Dendritic cell treated with granulocyte-macrophage colony-stimulating factor and Interleukin-4, amounts not matched to agents 40 ng/mL and 50 ng/mL, for 4 days (primary cell): ENCODE results near the gene CCDC83.
"Not testable (repeated sequence)": the region's sequence is repeated elsewhere in the genome, so short reads cannot be mapped to it uniquely, and the experiment has no call there.

Experiments
- H3K27ac Mint-ChIP-seq: one replicate; pipeline ENCODE4 v1.8.0; 2022; ENCODE audit warnings: mild to moderate bottlenecking, mixed read lengths
- H3K27me3 Mint-ChIP-seq: one replicate; pipeline ENCODE4 v1.8.0; 2022; ENCODE audit warnings: mild to moderate bottlenecking, mixed read lengths
- H3K36me3 Mint-ChIP-seq: one replicate; pipeline ENCODE4 v1.8.0; 2022; ENCODE audit warnings: low read depth, mixed read lengths
- H3K4me1 Mint-ChIP-seq: one replicate; pipeline ENCODE4 v1.8.0; 2022; ENCODE audit warnings: low read depth, mixed read lengths
- H3K4me3 Mint-ChIP-seq: one replicate; pipeline ENCODE4 v1.8.0; 2022; ENCODE audit warnings: mild to moderate bottlenecking, moderate library complexity, mixed read lengths
- H3K9me3 Mint-ChIP-seq: one replicate; pipeline ENCODE4 v1.8.0; 2022; ENCODE audit warnings: mixed read lengths
- intact Hi-C: fragments of 100-400 bp; cut with micrococcal nuclease; formaldehyde crosslinking; loops from one replicate; pipeline ENCODE4 v1.15.0; 2022

Gene CCDC83

DNA sequence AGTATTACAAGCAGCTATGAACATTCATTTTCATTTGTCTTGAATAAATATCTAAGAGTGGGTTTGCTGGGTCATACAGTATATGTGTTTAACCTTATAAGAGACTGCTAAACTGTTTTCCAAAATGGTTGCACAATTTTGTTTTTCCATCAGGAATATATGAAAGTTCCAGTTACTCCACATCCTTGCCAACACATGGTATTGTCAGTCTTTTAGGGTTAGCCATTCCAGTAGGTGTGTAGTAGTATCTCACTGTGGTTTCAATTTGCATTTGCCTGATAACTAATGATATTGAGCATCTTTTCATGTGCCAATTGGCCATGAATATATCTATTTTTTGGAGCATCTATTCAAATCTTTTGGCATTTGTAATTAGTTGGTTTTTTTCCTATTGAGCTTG lies 7.7 kb upstream of the CCDC83 start:
- Mint-ChIP-seq H3K4me3 (no peak overlapping the region), H3K27ac (no peak overlapping the region), H3K27me3 (no peaks in the 10 kb centered on the region), H3K36me3 (no peaks in the 10 kb centered on the region), H3K4me1 (peaks cover 6% of the 10 kb centered on the region), H3K9me3 (no peaks in the 10 kb centered on the region)
- intact Hi-C loops, result no loop called here

DNA sequence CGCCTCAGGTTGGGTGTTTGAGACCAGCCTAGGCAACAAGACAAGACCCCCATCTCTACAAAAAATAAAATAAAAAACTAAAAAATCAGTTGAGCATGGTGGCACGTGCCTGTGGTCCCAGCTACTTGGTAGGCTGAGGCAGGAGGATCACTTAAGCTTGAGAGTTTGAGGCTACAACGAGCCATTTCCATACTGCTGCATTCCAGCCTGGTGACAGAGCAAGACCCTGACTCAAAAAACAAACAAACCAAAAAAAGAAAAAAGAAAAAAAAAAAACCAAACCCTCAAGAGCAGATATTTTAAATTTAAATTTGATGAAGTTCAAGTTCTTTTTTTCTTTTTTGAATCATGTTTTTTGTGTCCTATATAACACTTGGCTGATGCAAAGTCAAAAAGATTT lies 7.2 kb upstream of the CCDC83 start:
- no peak overlapping the region for H3K4me3 Mint-ChIP-seq
- peaks cover 6% of the 10 kb centered on the region for H3K4me1 Mint-ChIP-seq
- no peaks in the 10 kb centered on the region for H3K36me3 Mint-ChIP-seq
- no peaks in the 10 kb centered on the region for H3K9me3 Mint-ChIP-seq
- intact Hi-C loops, result no loop called here
- H3K27ac Mint-ChIP-seq, result no peak overlapping the region
- no peaks in the 10 kb centered on the region for H3K27me3 Mint-ChIP-seq

DNA sequence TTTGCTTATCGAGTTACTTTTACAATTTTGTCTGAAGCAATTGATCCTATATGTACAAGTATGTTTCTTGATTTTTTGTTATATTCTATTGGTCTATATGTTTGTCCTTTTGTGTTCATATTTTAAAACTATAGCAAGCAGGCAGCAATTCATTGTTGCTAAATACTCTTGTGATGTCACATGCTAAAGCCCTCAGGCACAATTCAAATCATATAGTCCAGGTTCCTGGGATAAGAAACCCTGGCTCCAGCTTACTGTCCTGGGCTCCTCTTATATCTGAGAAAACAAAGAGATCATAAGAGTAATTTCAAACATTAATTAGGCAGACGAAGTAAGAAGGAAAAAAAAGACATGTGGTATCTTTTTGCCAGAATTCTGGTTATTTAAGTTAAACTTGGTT lies 6.6 kb upstream of the CCDC83 start:
- Mint-ChIP-seq H3K36me3 (no peaks in the 10 kb centered on the region), H3K27me3 (no peaks in the 10 kb centered on the region), H3K9me3 (no peaks in the 10 kb centered on the region), H3K27ac (no peak overlapping the region), H3K4me1 (peaks cover 6% of the 10 kb centered on the region), H3K4me3 (no peak overlapping the region)
- intact Hi-C loops, result no loop called here

DNA sequence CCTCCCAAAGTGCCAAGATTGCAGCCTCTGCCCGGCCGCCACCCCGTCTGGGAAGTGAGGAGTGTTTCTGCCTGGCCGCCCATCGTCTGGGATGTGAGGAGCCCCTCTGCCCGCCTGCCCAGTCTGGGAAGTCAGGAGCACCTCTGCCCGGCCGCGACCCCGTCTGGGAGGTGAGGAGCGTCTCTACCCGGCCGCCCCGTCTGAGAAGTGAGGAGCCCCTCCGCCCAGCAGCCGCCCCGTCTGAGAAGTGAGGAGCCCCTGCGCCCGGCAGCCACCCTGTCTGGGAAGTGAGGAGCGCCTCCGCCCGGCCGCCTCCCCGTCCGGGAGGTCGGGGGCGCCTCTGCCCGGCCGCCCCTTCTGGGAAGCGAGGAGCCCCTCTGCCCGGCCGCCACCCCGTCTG lies 2.4 kb upstream of the CCDC83 start:
- H3K4me3 Mint-ChIP-seq, H3K27ac Mint-ChIP-seq, H3K36me3 Mint-ChIP-seq, H3K9me3 Mint-ChIP-seq, H3K27me3 Mint-ChIP-seq, intact Hi-C loops: not testable (repeated sequence)
- peaks cover 16% of the 10 kb centered on the region for H3K4me1 Mint-ChIP-seq

DNA sequence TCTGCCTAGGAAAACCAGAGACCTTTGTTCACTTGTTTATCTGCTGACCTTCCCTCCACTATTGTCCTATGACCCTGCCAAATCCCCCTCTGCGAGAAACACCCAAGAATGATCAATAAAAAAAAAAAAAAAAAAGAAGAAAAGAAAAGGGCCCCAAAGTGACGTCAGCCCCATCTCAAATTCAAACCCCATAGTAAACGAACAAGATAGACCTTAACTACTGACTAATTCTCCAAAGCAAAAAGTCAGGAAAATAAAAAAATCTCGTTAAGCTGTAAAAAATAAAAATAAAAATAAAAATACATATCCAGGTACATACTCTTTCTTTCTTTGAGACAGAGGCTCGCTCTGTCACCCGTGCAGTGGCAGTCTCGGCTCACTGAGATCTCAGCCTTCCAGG lies 1.6 kb upstream of the CCDC83 start:
- intact Hi-C loops, H3K27ac Mint-ChIP-seq, H3K4me3 Mint-ChIP-seq: not testable (repeated sequence)

DNA sequence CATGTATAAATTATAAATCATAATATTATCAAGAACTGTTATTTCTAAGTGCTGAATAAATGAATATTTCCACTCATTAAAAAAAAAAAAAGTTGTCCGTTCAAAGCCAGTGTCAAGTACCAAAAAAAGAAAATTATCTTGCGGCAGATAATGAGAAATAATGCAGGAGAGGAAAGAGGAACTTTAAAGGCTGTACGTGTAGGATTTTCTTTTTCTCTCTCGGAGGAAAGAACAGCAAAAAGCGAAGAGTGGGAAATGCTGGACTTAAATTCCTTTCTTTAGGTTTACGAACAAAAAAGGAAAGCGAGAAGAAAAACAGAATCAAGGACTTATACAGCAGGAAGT lies 999 bp upstream of the CCDC83 start:
- H3K36me3 Mint-ChIP-seq, result peaks cover 8% of the 10 kb centered on the region
- H3K27me3 Mint-ChIP-seq, result no peaks in the 10 kb centered on the region
- intact Hi-C loops, result loop anchor here (2.0 kb wide), 1 partner anchor 439 kb away; no protein-coding TSS in a partner anchor
- peaks cover 16% of the 10 kb centered on the region for H3K4me1 Mint-ChIP-seq
- peak overlapping the region; percentile 87 for H3K4me3 Mint-ChIP-seq
- no peaks in the 10 kb centered on the region for H3K9me3 Mint-ChIP-seq
- peak overlapping the region; percentile 97 for H3K27ac Mint-ChIP-seq

More for the DNA sequence above, 1.6 kb upstream of the CCDC83 start:
- not testable (repeated sequence) for H3K27me3 Mint-ChIP-seq, H3K9me3 Mint-ChIP-seq, H3K36me3 Mint-ChIP-seq
- peaks cover 16% of the 10 kb centered on the region for H3K4me1 Mint-ChIP-seq

DNA sequence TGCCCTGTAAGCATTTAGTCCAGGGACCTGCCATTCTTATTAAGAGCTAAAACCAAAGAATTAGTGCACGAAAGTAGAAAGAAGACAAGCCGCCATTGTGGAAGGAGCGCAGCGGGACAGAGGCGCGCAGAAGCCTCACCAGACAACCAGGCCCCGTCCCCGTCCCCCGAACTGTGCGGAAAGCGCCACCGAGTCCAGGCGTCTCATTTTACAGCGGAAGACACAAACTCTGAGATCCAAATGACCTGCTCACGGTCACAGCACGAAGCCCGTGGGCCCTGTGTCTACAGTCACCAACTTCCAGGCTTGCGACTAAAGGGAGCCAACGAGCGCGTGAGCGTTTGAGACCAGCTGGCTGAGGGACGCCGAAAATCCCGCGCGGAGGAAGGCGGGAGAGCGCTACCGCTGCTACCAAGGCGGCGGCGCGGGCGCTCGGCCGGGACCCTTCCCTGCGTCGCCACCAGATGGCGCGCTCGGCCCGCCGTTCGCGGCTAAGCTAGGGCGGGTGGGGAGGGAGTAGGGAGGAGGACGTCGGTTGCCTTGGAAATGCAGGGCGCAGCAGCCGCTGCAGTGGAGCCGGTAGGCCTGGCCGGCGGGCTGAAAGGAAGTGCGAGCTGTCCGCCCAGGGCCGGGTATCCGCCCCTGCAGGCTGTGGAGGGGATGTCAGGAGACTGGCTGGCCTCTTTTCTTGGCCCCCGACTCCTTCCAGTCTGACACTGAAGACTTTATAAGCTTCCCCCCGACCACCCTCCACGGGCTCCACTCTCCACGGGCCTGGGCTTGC lies 434 bp upstream of the CCDC83 start:
- intact Hi-C loops, result loop anchor here (2.0 to 5.0 kb wide), 4 partner anchors 93 to 438 kb away; no protein-coding TSS in a partner anchor
- peak overlapping the region; percentile 87 for H3K4me3 Mint-ChIP-seq

DNA sequence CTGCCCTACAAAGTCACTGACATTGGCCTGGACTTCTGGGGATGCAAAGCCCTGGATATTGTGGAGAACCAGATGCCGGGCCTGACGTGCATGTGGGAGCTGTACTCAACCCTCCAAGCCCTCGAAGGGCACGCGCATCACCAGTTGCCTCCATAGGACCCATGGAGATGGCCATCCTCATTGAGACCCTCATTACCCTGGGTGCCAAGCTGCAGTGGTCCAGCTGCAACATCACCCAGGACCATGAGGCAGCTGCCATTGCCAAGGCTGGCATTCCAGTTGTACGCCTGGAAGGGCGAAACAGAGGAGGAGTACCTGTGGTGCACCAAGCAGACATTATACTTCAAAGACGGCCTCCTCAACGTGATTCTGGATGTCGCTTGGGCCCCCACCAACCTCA lies 1.9 kb downstream of the CCDC83 start:
- Mint-ChIP-seq H3K4me3 (no peak overlapping the region), H3K27me3 (no peaks in the 10 kb centered on the region), H3K36me3 (peaks cover 8% of the 10 kb centered on the region), H3K4me1 (peaks cover 16% of the 10 kb centered on the region), H3K9me3 (no peaks in the 10 kb centered on the region), H3K27ac (no peak overlapping the region)
- intact Hi-C loops, result loop anchor here (5.0 kb wide), 3 partner anchors 90 to 360 kb away; no protein-coding TSS in a partner anchor

More for the DNA sequence above, 434 bp upstream of the CCDC83 start:
- H3K9me3 Mint-ChIP-seq, result no peaks in the 10 kb centered on the region
- no peaks in the 10 kb centered on the region for H3K27me3 Mint-ChIP-seq
- peak overlapping the region; percentile 97 for H3K27ac Mint-ChIP-seq
- peaks cover 16% of the 10 kb centered on the region for H3K4me1 Mint-ChIP-seq
- peaks cover 8% of the 10 kb centered on the region for H3K36me3 Mint-ChIP-seq

DNA sequence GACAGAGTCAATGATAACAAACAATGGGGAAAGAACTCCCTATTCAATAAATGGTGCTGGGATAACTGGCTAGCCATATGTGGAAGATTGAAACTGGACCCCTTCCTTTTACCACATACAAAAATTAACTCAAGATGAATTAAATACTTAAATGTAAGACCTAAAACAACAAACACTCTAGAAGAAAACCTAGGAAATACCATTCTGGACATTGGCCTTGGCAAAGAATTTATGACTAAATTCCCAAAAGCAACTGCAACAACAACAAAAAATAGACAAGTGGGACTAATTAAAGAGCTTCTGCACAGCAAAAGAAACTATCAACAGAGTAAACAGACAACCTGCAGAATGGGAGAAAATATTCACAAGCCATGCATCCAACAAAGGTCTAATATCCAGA lies 4.4 kb downstream of the CCDC83 start:
- not testable (repeated sequence) for H3K36me3 Mint-ChIP-seq, H3K27me3 Mint-ChIP-seq, H3K4me3 Mint-ChIP-seq, H3K27ac Mint-ChIP-seq, H3K9me3 Mint-ChIP-seq
- intact Hi-C loops, result loop anchor here (5.0 kb wide), 3 partner anchors 88 to 358 kb away; no protein-coding TSS in a partner anchor
- H3K4me1 Mint-ChIP-seq, result peaks cover 12% of the 10 kb centered on the region

DNA sequence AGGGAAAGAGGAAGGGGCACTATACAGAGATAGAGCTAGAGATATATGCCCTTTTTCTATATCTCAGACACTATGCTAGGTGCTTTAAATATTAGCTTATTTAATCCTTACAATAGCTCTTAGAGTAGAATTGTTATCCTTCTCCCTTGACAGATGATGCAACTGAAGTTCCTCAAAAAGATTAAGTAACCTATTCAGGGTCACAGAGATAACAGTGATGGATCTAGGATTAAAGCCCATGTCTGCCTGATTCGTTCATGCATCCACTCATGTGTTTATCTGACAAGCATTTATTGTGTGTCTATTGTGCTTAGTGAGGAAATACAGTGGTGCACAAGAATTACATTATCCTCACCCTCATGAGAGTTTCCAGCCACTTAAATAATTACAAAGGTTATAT lies 8.7 kb downstream of the CCDC83 start:
- no peak overlapping the region for H3K4me3 Mint-ChIP-seq
- H3K27me3 Mint-ChIP-seq, result no peaks in the 10 kb centered on the region
- H3K4me1 Mint-ChIP-seq, result no peaks in the 10 kb centered on the region
- intact Hi-C loops, result no loop called here
- no peaks in the 10 kb centered on the region for H3K9me3 Mint-ChIP-seq
- no peaks in the 10 kb centered on the region for H3K36me3 Mint-ChIP-seq
- H3K27ac Mint-ChIP-seq, result no peak overlapping the region

DNA sequence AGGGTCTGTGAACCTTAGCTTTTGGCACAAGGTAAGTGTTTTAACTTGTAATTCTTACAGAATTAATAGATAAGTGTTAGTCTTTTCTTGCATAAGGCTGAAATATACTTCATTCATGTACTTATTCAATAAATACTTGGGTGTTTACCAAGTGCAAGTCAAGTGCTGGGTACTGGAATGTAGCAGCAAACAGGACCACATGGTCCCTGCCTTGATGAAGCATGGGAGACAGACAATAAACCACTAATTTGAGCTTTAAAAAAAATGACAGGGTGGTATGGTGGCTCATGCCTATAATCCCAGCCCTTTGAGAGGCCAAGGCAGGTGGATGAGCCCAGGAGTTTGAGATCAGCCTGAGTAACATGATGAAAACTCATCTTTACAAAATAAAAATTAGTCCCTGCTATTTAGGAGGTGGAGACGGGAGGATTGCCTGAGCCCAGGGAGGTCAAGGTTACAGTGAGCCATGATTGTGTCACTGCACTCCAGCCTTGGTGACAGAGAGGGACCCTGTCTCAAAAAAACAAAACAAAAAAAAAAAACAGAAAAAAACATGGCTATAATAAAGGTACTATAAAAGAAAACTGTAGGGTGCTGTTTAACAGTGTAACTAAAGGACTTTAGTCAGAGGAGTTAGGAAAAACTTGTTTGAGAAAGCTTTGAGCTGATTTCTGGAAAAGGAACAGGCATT lies 11.1 kb downstream of the CCDC83 start:
- no peak overlapping the region for H3K27ac Mint-ChIP-seq
- no peaks in the 10 kb centered on the region for H3K9me3 Mint-ChIP-seq
- no peak overlapping the region for H3K4me3 Mint-ChIP-seq
- no peaks in the 10 kb centered on the region for H3K27me3 Mint-ChIP-seq
- intact Hi-C loops, result no loop called here
- no peaks in the 10 kb centered on the region for H3K36me3 Mint-ChIP-seq
- no peaks in the 10 kb centered on the region for H3K4me1 Mint-ChIP-seq

DNA sequence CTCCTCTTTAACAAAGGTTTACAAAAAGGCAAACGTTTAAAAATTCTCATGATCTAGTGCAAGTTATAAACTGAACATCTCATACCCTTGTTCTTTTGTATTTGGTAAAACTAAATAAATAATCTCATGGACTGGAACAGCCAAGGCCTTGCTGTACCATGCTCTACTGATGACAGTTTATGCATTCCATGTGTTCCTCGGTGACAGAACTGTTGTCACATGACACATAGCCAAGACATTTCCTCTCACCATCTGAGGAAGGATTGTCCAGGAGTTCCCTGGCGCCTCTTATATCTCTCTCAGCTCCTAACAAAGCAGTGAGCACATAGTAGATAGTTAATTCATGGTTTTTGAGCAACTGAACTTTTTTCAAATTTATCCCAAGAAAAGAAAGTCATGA lies 12.6 kb downstream of the CCDC83 start:
- no peaks in the 10 kb centered on the region for H3K27me3 Mint-ChIP-seq
- no peaks in the 10 kb centered on the region for H3K36me3 Mint-ChIP-seq
- H3K9me3 Mint-ChIP-seq, result no peaks in the 10 kb centered on the region
- H3K27ac Mint-ChIP-seq, result no peak overlapping the region
- no peaks in the 10 kb centered on the region for H3K4me1 Mint-ChIP-seq
- H3K4me3 Mint-ChIP-seq, result no peak overlapping the region
- intact Hi-C loops, result no loop called here

DNA sequence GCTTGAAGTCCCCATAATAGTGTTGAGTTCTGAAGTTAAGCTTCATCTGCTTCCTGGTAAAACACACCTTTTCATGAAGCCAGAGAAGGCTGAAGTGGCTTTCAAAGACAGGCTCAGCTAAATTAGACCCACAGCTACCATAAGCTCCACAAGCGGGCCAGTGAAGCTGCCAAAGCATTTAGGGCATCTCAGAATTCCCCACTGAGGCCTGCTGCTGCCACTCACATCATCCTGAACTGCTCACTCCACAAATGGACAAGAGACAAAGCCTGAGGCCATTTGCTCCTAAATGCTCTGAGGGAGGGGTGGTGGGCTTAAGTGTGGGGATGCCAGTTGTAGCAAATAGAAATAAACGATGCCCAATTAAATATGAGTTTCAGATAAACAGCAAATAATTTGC lies 14.6 kb downstream of the CCDC83 start:
- Mint-ChIP-seq H3K4me3 (no peak overlapping the region), H3K27ac (no peak overlapping the region), H3K4me1 (no peaks in the 10 kb centered on the region), H3K9me3 (no peaks in the 10 kb centered on the region), H3K27me3 (no peaks in the 10 kb centered on the region), H3K36me3 (no peaks in the 10 kb centered on the region)
- intact Hi-C loops, result loop anchor here (5.0 kb wide), 1 partner anchor 63 kb away; no protein-coding TSS in a partner anchor

DNA sequence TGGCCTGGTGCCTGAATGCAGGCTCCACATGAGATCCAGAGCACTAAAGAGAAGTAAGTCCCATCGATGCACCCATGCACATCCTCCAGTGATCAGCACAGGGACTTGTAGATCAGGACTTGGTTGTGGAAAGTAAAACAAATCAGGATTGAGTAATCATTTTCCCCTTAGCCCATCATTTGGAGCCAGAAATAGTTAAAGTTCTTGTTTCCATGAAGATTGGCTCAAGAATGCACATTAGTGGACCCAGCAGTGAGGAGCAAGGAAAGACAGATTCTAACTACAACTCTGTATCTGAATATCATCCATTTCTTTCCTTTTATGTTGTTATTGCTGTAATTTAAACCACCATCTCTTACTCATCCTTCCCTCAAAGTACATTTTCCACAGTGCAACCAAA lies 19.1 kb downstream of the CCDC83 start:
- peaks cover 5% of the 10 kb centered on the region for H3K4me1 Mint-ChIP-seq
- peaks cover 1% of the 10 kb centered on the region for H3K27me3 Mint-ChIP-seq
- no peaks in the 10 kb centered on the region for H3K9me3 Mint-ChIP-seq
- H3K36me3 Mint-ChIP-seq, result no peaks in the 10 kb centered on the region
- no peak overlapping the region for H3K4me3 Mint-ChIP-seq
- no peak overlapping the region for H3K27ac Mint-ChIP-seq
- intact Hi-C loops, result loop anchor here (5.0 kb wide), 1 partner anchor 58 kb away; no protein-coding TSS in a partner anchor
